ENCODE results near the gene PTPRE. TPM values are rescaled to one million over a fixed set of nuclear protein-coding genes. Genes with fewer than 3 reads are reported as not detected.

Gene PTPRE
- total RNA-seq, 1 experiment from 2014 or later: 12.3 TPM

DNA sequence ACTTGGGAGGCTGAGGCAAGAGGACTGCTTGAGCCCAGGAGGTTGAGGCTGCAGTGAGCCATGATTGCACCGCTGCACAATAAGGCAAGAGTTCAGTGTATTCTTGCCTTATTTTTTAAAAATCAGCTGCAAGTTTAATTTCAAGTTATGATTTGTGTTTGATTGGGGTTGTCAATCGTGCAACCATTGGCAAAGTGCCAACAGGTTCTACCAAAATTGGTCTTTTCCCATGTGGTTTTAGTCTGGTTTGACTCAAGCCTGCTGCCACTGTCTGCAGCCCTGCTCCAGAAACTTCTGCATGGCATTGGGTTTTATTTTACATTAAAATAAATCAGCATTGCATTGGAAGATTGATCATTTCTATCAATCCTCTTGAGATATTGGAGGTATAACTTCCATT, 72.7 kb downstream of the PTPRE start:
- RAD21 ChIA-PET (ENCODE audit: low non-redundant PET in 1 of 2, low total read pairs in 2 of 2, uncharacterized antibody in 2 of 2, unreplicated experiment in 2 of 2): no interaction called here
- BruUV-seq (replicated peaks): no TSS peak
- intact Hi-C loops (cut with micrococcal nuclease): no loop called here
- Histone ChIP-seq H3K79me2 (ENCODE audit: insufficient read depth, low read length) (no peaks in the 10 kb centered on the region), H3K36me3 (ENCODE audit: control insufficient read depth in 1 of 2, insufficient read depth in 2 of 2, low read length in 2 of 2) (no peaks in the 10 kb centered on the region), H3K4me1 (ENCODE audit: control insufficient read depth in 1 of 2, insufficient read depth in 2 of 2, low read length in 2 of 2) (peaks cover 5 to 12% of the 10 kb centered on the region in 2 experiments; a peak in 3 of 4 replicates), H3K9me2 (ENCODE audit: insufficient read depth) (no peaks in the 10 kb centered on the region), H3K9me3 (ENCODE audit: control insufficient read depth in 1 of 2, insufficient read depth in 1 of 2, low read depth in 1 of 2, low read length in 2 of 2) (no peaks in the 10 kb centered on the region), H3K27ac (ENCODE audit: low read depth, low read length) (no peak overlapping the region), H3K27me3 (ENCODE audit: insufficient read depth, low read length) (no peaks in the 10 kb centered on the region), H3K9ac (ENCODE audit: low read length) (no peak overlapping the region), H3K4me3 (replicated peaks in 1 of 2; ENCODE audit: low read depth in 1 of 2, low read length in 2 of 2) (no peak overlapping the region), H4K20me1 (ENCODE audit: insufficient read depth) (no peaks in the 10 kb centered on the region), H3K4me2 (ENCODE audit: low read length) (no peak overlapping the region), H2AFZ (ENCODE audit: low read depth, low read length, poor library complexity, severe bottlenecking) (no peak overlapping the region)
- CTCF ChIA-PET: no interaction called here
- ATAC-seq (no peak), DNase-seq (ENCODE audit: low read depth, low spot score) (no peak)
- TF ChIP-seq ZFX (IDR thresholded peaks at IDR 0.05) (no peak), ZNF274 (IDR thresholded peaks at IDR 0.05; ENCODE audit: low read depth, low read length) (no peak), SP1 (IDR thresholded peaks at IDR 0.05; ENCODE audit: low read depth) (no peak), RAD21 (IDR thresholded peaks at IDR 0.05; ENCODE audit: low read depth) (no peak), SIN3A (IDR thresholded peaks at IDR 0.05; ENCODE audit: low read depth) (no peak)
- TF ChIP-seq, protein P1, sequence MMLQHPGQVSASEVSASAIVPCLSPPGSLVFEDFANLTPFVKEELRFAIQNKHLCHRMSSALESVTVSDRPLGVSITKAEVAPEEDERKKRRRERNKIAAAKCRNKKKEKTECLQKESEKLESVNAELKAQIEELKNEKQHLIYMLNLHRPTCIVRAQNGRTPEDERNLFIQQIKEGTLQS (IDR thresholded peaks at IDR 0.05): no peak
- POLR2A ChIA-PET: no interaction called here

DNA sequence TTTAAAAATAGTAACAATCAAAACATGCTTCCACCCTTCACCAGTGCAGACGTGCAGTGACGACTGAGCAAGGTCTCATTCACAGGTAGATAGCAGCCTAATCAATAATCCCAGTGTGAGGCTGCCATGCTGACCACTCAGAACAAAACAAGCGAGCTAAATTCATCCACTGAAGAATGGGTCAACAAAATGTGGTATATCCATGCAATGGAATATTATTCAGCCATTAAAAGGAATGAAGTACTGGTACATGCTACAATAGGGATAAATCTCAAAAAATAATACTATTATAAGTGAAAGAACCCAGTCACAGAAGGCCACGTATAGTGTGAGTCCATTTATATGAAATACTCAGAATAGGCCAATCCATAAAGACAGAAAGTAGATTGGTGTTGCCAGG, 74.0 kb downstream of the PTPRE start:
- intact Hi-C loops (cut with micrococcal nuclease): no loop called here
- H3K79me2 ChIP-seq (ENCODE audit: insufficient read depth, low read length): no peaks in the 10 kb centered on the region
- no peak for TF ChIP-seq SIN3A (IDR thresholded peaks at IDR 0.05; ENCODE audit: low read depth)
- no peak for TF ChIP-seq RAD21 (IDR thresholded peaks at IDR 0.05; ENCODE audit: low read depth)
- TF ChIP-seq FOSL1 (IDR thresholded peaks at IDR 0.05; ENCODE audit: low read depth): no peak
- TF ChIP-seq, protein P2, sequence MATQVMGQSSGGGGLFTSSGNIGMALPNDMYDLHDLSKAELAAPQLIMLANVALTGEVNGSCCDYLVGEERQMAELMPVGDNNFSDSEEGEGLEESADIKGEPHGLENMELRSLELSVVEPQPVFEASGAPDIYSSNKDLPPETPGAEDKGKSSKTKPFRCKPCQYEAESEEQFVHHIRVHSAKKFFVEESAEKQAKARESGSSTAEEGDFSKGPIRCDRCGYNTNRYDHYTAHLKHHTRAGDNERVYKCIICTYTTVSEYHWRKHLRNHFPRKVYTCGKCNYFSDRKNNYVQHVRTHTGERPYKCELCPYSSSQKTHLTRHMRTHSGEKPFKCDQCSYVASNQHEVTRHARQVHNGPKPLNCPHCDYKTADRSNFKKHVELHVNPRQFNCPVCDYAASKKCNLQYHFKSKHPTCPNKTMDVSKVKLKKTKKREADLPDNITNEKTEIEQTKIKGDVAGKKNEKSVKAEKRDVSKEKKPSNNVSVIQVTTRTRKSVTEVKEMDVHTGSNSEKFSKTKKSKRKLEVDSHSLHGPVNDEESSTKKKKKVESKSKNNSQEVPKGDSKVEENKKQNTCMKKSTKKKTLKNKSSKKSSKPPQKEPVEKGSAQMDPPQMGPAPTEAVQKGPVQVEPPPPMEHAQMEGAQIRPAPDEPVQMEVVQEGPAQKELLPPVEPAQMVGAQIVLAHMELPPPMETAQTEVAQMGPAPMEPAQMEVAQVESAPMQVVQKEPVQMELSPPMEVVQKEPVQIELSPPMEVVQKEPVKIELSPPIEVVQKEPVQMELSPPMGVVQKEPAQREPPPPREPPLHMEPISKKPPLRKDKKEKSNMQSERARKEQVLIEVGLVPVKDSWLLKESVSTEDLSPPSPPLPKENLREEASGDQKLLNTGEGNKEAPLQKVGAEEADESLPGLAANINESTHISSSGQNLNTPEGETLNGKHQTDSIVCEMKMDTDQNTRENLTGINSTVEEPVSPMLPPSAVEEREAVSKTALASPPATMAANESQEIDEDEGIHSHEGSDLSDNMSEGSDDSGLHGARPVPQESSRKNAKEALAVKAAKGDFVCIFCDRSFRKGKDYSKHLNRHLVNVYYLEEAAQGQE (IDR thresholded peaks at IDR 0.05; ENCODE audit: low read depth): no peak
- TF ChIP-seq, protein P3, sequence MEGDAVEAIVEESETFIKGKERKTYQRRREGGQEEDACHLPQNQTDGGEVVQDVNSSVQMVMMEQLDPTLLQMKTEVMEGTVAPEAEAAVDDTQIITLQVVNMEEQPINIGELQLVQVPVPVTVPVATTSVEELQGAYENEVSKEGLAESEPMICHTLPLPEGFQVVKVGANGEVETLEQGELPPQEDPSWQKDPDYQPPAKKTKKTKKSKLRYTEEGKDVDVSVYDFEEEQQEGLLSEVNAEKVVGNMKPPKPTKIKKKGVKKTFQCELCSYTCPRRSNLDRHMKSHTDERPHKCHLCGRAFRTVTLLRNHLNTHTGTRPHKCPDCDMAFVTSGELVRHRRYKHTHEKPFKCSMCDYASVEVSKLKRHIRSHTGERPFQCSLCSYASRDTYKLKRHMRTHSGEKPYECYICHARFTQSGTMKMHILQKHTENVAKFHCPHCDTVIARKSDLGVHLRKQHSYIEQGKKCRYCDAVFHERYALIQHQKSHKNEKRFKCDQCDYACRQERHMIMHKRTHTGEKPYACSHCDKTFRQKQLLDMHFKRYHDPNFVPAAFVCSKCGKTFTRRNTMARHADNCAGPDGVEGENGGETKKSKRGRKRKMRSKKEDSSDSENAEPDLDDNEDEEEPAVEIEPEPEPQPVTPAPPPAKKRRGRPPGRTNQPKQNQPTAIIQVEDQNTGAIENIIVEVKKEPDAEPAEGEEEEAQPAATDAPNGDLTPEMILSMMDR (IDR thresholded peaks at IDR 0.05 in 2 of 3, conservative IDR thresholded peaks at IDR 0.05 in 1 of 3; ENCODE audit: borderline replicate concordance in 1 of 3, insufficient read depth in 1 of 3, low read depth in 2 of 3, low read length in 2 of 3): no peak
- TF ChIP-seq SP1 (IDR thresholded peaks at IDR 0.05; ENCODE audit: low read depth): no peak
- TF ChIP-seq CEBPB (IDR thresholded peaks at IDR 0.05; ENCODE audit: low read depth): no peak
- TF ChIP-seq, protein P1 (IDR thresholded peaks at IDR 0.05): no peak
- no peak for TF ChIP-seq SRF (IDR thresholded peaks at IDR 0.05; ENCODE audit: low read depth)
- TF ChIP-seq, protein P4, sequence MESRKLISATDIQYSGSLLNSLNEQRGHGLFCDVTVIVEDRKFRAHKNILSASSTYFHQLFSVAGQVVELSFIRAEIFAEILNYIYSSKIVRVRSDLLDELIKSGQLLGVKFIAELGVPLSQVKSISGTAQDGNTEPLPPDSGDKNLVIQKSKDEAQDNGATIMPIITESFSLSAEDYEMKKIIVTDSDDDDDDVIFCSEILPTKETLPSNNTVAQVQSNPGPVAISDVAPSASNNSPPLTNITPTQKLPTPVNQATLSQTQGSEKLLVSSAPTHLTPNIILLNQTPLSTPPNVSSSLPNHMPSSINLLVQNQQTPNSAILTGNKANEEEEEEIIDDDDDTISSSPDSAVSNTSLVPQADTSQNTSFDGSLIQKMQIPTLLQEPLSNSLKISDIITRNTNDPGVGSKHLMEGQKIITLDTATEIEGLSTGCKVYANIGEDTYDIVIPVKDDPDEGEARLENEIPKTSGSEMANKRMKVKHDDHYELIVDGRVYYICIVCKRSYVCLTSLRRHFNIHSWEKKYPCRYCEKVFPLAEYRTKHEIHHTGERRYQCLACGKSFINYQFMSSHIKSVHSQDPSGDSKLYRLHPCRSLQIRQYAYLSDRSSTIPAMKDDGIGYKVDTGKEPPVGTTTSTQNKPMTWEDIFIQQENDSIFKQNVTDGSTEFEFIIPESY (IDR thresholded peaks at IDR 0.05; ENCODE audit: extremely low read depth, insufficient replicate concordance, low read length): no peak

More for the DNA sequence above, 74.0 kb downstream of the PTPRE start:
- Histone ChIP-seq H3K4me3 (replicated peaks in 1 of 2; ENCODE audit: low read depth in 1 of 2, low read length in 2 of 2) (no peak overlapping the region), H3K9me2 (ENCODE audit: insufficient read depth) (no peaks in the 10 kb centered on the region), H3K9me3 (ENCODE audit: control insufficient read depth in 1 of 2, insufficient read depth in 1 of 2, low read depth in 1 of 2, low read length in 2 of 2) (no peaks in the 10 kb centered on the region), H3K36me3 (ENCODE audit: control insufficient read depth in 1 of 2, insufficient read depth in 2 of 2, low read length in 2 of 2) (no peaks in the 10 kb centered on the region), H4K20me1 (ENCODE audit: insufficient read depth) (no peaks in the 10 kb centered on the region), H3K4me1 (ENCODE audit: control insufficient read depth in 1 of 2, insufficient read depth in 2 of 2, low read length in 2 of 2) (peaks cover 5 to 12% of the 10 kb centered on the region in 2 experiments; a peak in 3 of 4 replicates), H2AFZ (ENCODE audit: low read depth, low read length, poor library complexity, severe bottlenecking) (no peak overlapping the region), H3K9ac (ENCODE audit: low read length) (no peak overlapping the region), H3K27me3 (ENCODE audit: insufficient read depth, low read length) (no peaks in the 10 kb centered on the region), H3K4me2 (ENCODE audit: low read length) (no peak overlapping the region), H3K27ac (ENCODE audit: low read depth, low read length) (no peak overlapping the region)
- ATAC-seq (no peak), DNase-seq (ENCODE audit: low read depth, low spot score) (no peak)
- no TSS peak for BruUV-seq (replicated peaks)
- POLR2A ChIA-PET: no interaction called here
- CTCF ChIA-PET: no interaction called here
- RAD21 ChIA-PET (ENCODE audit: low non-redundant PET in 1 of 2, low total read pairs in 2 of 2, uncharacterized antibody in 2 of 2, unreplicated experiment in 2 of 2): no interaction called here

Data from HCT116 (cell line).